GM11168 (cell line): ENCODE measurements around the gene HSPG2.

Experiments used
- in situ Hi-C: fragments of 300-500 bp; cut with MboI; formaldehyde crosslinking; loops from one replicate; pipeline ENCODE4 v1.12.0; 2022; ENCODE audit warnings: low sequenced_read_pairs; ENCODE audit not compliant: unreplicated experiment

Gene HSPG2

DNA sequence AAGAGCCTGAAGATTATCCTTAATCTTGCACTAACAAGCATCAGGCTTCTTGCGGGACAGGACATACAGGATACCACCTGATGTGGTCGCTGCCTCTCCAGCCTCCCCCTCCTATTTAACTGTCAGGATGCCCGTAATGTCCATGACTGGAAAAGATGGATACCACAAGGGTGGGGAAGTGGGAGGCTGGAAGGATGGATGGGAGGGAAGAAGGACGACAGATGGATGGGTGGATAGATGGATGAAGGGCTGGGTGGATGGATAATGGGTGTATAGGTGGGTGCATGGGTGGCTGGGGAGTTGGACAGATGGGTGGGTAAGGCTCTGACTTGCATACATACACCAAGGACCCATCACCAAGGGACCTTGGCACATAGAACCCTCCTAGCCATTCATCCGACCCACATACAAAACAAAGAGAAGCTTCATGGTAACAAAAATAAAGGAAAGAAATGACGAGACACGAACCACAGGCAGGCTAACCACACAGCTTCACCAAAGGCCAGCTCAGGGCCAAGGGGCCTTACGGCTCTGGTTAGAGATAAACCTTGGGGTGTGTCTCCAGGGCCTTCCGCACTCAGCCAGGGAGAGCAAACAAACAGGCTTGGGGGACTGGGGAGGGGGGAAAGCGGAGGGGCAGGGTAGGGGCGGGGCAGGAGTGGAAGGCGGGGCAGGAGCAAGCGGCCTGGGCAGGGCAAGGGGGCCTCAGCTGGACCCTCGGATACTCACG is 50.5 kb downstream of the HSPG2 start:
- in situ Hi-C loops, result no loop called here

DNA sequence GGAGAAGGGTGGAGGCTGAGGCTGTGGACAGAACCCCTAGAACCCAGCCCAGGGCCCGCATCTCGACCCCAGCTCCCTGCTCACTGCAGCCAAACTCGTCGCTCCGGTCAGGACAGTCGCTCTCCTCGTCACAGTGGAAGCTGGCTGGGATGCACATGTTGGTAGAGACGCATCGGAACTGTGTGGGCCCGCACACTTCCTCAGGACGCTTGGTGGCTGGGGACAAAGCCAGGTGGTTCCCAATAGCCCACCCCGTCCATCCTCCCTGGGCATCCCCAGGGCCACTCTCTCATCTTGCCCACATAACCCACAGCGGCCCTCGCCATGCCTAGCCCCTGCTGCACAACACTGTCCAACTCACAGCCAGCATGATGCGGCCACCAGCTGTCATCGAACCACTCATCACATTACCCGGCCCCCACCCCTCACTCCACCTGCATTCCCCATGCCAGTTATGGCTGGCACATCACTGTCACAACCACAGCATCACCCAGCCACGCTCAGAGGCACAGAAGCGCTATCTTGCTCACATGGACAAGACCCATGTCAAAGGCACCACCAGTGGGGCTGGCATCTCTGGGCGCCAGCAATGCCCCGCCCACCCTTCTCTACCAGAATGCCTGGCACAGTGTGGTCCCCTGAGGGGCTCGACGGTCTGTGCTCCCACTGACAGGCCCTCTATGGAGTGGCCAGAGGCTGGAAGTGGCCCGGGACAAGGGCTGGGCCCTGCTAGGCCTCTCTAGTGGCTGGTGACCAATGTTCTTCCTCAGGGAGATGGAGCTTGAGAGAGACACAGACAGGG is 51.7 kb downstream of the HSPG2 start:
- in situ Hi-C loops, result no loop called here

DNA sequence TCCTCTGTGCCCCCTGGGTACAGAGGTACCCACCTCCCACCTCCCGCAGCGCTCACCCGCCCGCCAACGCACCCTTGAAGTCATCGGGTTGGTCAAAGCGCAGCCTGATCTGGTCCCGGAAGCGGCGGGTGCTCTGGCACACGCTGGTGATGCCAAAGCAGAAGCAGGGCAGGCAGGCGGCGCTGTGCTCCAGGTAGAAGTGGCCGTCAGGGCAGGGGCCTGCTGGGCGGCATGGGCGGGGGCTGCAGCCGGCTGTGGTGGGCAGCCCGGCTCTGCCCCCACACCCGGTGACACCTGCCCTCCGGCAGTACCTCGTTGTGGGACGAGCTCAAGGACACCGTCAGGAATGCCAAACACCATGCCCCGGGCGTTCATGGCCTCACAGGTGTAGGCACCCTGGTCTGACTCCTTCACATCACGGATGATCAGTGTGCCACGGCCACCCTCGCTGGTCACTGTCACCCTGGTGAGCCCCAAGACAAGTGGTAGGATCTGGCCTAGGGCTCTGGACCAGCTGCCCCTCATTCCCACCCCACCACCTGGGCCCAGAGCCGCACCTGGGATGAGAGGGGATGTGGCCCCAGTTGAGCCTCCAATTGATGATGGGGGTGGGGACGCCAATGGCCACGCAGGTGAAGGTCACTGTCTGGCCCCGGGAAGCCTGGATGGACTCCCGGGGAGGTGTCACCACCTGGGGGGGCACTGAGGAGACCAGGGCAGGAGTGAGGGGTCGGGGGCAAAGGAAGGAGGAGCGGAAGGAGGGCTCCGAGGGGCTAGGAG is 52.5 kb downstream of the HSPG2 start:
- in situ Hi-C loops, result no loop called here

DNA sequence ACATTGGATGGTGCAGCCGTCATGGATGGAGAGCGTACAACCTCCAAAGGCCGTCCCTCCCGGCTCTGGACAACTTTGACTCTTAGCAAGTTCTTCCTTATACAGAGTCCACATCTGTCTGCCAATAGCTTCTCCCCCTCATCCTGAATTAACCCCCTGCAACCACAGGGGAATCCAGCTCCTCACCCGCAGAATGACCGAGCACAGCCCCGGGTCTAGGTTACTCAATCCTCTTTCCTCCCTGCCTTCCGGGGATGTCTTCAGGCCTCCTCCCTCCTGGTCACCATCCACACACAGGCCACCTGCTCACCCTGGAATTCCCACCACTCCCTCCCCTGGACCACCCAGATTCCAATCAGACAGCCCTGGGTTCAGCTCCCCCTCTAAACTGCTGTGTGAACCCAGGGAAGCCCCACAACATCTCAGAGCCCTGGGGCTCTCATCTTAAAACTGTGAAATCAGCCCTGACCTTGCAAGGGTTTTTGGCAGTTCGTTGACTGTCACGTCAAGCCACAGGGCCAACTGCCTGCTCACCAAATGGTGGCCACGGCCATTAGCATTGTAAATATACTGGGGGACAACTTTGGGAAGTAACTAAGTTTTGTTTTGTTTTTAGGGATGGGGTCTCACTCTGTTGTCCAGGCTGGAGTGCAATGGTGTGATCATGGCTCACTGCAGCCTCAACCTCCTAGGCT is 54.2 kb downstream of the HSPG2 start:
- in situ Hi-C loops, result no loop called here

DNA sequence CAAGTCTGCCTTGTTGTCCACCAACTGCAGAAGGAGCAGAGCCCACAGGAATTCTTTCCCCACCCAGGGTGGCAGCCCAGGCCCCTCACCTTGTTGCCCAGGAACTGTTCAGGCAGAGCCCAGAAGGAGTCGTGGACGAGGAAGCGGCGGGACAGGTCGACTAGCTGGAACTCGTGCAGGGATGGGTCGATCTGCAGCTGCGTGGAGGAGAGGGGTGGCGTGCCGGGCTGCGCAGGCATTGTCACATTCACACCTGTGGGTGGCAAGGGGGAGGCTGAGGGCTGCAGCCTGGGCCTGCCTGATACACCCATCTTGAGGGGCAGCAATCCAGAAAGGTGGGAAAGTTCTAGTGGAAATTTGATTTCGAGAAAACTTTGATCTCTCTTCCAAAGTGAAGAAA is 55.9 kb downstream of the HSPG2 start:
- in situ Hi-C loops, result no loop called here

DNA sequence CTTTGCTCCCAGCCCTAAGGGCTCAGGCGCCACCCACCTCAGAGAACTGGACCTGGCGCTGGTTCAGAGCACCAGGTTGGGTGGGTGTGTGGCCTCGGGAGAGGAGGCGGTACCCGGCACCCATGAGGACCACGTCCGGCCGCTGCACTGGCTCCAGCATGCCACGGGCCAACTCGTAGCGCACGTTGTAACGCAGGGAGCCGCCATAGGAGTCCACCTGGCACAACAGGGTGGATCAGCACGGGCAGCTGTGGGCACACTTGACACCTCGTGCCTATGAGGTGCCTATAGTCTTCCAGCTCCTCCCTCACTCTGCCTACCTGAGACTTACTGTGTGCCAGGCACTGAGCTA is 56.5 kb downstream of the HSPG2 start:
- in situ Hi-C loops, result no loop called here

DNA sequence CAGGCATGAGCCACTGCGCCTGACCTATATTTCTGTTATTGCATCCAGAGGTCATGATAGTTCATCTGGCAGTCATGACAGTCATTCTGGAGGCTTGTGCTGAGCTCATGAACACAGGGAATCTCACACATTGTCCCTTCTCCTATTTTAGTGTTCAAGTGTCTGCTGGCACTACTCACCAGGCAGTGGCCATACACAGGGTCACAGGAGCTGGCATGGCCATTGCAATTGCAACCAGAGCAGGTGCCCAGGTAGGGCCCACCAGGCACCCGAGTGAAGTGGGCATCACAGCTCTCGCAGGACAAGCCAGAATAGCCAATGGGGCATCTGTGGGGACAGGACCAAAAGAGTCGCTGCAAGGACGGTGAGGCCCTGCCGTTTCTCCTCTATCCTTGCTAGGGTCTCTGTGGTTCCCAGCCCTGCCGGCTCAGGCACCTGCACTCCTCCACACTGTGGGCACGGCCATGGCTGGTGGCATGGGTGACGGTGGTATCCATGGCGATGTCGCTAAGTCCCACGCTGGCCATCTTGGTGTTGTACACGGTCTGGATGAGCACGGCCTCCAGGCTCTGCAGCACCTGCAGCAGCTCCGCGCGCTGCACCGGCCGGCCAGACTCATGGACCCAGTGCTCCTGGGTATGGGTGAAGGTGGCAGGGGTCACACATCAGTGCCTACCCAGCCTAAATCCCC is 57.0 kb downstream of the HSPG2 start:
- in situ Hi-C loops, result no loop called here

DNA sequence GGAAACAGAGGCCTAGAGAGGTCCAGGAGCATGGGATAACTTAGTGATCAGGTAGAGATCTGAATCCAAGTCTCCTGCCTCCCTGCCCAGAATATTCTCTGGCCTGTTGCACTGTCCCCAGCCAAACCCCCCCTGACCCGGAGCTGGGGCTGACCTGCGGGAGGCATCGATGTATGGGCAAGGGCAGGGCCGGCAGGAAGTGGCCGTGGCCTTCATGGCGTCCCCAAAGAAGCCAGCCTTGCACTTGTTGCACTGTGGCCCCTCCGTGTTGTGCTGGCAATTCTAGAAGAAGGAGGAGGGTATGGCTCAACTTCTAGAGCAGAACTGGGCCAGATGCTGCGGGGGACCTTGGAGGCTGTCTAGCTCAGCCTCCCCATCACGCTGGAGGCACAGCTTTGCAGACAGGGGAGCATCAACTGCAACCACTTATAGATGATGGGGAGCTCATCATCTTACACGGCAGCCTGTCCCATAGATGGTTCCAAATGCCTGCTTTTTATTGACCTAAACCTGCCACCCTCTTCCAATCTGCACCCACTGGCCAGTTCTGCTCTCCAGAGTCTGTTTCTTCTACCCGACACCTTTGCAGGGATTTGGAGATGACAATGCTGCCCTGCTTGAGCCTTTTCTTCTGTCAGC is 58.2 kb downstream of the HSPG2 start:
- in situ Hi-C loops, result no loop called here

DNA sequence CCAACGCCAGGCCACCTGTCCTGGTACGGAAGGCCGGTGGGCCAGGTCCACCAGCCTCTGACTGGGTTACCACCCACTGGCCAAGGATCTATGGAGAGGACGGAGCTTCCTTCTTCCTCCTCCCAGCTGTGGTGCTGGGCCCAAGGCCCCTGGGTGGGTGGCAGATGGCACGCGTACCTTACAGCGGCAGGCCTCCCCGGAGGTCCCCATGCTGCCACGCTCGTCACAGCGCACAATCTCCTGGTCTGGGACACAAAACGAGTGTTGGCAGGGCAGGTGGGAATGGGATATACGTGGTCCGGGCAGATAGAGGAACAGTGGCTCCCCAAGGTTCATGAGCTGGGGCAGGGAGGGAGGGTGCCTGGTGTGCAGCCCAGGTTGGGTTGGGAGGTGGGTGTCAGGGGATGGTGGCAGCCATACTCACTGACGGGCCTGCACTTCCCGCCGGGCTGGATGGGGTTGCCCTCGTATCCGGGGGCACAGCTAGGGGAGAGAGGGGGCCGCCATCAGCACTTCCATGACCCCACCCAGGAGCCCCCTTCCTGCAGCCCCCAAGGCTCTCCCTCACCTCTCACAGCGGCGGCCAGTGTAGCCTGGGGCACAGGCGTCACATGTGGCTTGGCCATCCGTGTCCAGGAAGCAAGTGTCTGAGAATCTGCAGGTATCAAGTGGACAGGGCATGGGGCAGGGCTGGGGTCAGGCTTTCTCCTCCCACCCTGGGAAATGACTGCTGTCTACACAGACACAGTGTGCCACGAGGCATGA is 58.9 kb downstream of the HSPG2 start:
- in situ Hi-C loops, result no loop called here

DNA sequence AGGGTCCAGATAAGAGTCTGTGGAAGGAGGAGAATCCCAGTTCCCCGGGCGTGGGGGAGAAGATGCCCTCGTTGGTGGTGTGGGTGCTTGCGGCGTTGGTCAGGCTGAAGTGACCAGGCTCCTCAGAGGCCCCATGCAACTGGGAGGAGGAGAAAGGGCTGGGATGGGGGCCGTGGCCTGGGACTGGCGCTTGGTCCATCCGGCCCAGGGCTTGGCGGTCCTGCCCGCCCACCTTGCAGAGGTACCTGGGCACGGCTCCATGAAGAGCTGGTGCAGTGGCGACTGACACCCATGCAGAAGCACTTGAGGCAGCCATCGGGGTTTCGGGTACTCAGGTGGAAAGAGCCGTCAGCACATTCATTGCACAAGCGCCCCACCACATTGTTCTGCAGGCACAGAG is 60.8 kb downstream of the HSPG2 start:
- in situ Hi-C loops, result no loop called here

DNA sequence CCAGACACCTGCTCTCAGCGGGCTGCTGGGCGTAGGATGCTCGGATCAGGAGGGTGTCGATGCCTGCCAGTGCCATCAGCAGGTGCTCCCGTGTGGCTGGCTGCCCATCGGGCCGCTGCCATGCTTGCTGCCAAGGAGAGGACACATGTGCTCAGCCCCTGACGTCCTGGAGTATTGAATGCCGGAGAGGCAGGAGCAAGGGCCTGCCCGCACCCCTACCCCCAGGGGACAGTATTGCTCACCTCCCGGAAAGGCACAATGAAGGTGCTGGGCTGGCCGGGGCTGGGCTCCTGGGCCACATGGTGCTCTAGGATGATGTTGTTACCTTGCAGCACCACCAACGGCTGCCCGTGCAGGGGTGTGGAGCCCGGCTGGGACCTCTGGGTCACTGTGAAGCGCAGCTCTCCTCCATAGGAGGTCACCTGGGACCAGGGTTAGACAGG is 61.5 kb downstream of the HSPG2 start:
- in situ Hi-C loops, result no loop called here

DNA sequence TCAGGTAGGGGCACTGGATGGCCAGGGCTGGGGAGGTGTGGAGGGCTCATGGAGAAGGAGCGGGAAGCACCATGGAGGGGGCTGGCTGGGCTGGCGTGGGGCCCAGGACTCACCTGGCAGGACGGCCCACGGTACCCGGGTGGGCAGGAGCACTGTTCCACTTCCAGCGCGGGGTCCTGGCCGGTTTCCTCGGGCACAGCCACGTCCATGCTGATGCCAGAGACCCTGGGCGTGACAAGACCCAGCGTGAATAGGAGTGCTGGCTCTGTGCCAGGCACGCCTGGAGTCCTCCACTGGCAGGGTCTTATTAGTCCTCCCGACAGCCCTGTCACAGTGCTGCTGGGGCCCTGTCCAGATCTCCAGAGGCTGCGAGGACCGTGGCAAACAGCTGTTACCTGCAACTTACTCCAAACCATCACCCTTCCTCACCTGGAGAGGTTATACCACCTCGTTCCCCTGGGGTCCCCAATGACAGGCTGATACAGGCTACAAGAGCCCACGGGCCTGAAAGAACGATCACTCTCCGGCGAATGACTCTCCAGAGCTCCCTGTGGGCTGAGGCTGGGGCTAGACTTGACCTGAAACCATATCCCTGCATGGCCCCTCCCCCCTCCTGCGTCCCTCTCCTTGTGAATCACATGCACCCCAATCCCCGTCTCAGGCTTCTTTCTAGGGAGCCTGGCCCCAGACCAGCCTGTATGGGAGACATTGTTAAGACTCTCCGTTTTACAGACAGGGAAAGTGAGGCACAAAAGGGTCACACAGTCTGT is 62.1 kb downstream of the HSPG2 start:
- in situ Hi-C loops, result no loop called here

DNA sequence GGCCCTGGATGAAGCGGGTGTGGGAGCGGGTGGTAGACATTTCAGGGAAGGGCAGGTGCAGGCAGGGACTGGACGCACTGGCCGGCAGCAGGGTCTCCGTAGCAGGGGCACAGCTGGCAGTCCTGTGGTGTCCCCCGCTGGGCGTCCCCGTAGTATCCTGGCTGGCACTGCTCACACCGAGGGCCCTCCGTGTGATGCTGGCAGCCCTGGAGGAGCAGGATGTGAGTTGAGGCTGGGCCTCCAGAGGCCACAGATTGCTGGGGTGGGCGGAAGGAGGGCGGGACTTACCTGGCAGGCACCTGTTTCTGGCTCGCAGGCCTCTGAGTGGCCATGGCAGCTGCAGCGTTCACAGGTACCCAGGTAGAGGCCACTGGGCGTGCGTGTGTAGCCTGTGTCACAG is 62.8 kb downstream of the HSPG2 start:
- in situ Hi-C loops, result no loop called here

DNA sequence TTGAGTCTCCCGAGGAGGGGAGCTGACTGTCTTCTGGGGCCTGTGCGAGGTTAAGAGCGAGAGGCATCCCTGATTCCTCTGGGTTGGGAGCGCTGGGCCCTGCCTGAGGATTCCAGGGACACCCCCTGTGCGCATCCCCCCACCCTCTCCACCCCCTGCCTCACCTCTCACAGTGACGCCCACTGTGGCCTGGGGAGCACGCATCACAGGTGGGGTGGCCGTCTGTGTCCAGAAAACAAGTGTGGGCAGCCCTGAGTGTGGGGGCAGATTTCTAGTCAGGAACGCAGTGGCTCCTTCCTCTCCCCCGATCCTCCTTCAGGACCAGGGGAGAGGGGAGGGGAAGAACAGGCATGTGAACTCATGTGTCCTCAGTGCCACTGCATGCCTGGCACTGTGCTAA is 63.3 kb downstream of the HSPG2 start:
- in situ Hi-C loops, result no loop called here

DNA sequence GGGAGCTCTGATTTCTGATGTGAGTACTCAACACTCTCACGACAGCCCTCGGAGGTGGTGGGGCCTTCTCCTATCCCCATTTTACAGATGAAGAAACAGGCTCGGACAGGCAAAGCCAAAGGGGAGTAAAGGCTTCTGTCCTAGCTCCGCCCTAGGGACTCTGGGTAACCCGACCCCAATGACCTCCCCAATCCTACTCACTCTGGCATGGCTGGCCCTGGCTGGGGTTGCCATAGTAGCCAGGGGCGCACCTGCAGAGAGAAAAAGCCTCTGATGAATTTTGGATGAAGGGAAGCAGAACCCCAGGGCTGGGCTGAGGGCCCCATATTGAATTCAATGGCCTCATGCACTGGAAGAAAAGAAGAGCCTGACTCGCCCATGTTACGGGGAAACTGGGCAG is 63.9 kb downstream of the HSPG2 start:
- in situ Hi-C loops, result no loop called here

DNA sequence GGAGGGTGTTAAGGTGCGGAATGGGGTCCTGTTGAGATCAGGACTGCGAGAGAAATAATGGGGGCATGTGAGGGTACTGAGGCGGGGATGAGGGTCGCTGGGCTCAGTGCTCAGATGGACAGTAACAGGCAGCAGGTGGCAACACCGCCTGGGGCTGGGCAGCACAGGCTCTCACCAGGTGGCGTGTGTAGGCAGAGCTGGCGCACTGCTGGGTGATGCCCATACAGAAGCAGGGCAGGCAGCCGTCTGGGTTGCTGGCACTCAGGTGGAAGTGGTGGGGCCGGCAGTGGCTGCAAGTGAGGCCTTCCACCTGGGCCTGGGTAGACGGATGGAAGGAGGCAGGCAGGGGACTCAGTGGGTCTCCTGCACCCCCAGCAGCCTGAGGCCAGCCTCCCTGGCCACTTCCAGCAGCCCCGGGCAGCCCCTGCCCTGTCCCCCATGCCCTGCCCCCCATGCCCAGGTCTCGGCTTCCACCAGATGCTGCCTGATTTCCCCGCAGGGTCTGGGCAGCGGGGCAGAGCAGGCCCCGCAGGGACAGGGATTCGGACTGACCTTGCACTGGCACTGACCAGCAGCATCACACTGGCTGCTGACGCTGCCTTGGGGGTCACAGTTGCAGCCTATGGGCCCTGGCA is 64.5 kb downstream of the HSPG2 start:
- in situ Hi-C loops, result no loop called here

DNA sequence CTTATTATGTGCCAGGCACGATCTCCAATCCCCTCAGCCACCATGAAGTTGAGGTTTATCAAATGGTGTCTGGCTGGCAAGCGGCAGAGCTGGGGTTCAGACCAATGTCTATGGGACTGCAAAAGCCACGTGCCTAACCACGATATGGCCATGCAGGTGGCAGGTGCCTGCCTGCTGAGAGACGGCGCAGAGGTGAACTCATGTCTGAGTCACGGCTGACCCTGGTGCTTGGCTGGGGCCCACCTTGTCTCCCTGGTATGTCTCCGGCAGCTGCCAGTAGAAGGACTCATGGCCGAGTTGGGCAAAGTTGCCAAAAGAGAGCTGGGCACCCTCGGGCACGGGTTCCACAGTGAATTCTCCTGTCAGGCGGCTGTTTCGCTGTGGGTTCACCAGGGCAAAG is 65.2 kb downstream of the HSPG2 start:
- in situ Hi-C loops, result no loop called here

DNA sequence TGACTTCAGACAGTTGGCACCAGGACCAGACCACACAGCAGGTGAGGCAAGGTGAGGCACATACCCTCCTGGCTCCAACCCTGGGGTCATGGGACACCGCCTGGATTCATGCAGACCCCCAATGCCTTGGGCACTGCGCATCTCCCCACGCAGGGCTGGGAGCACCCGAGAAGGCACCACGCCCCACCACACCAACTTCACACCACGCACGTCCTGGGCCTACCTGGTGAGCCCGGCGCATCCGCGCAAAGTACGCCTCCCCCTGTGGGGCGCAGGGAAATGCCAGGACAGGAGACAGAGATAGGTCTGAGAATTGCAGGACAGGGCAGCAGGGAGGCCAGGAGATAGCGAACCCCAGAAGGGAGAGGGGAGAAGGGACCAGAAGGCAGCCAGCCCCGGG is 66.5 kb downstream of the HSPG2 start:
- in situ Hi-C loops, result no loop called here
